Left ventricle myocardium inferior (tissue), 1 donor: ENCODE data around the gene MTHFSD. TPM values are rescaled to one million over a fixed set of nuclear protein-coding genes. Genes with fewer than 3 reads are reported as not detected.

Experiments used
- DNase-seq: peaks from one replicate; pipeline ENCODE4 v3.0.0-alpha.2; 2020
- H3K27ac ChIP-seq: fragments of 200-600 bp; replicated peaks from 2 replicates; pipeline ENCODE4 v1.8.0; 2021
- H3K27me3 ChIP-seq: fragments of 200-600 bp; 2 replicates; pipeline ENCODE4 v1.8.0; 2021; ENCODE audit warnings: low read depth
- H3K36me3 ChIP-seq: fragments of 200-600 bp; 2 replicates; pipeline ENCODE4 v1.8.0; 2021
- H3K4me1 ChIP-seq: fragments of 200-600 bp; 2 replicates; pipeline ENCODE4 v1.8.0; 2021
- H3K4me3 ChIP-seq: fragments of 200-600 bp; 2 replicates; pipeline ENCODE4 v1.8.0; 2021; ENCODE audit warnings: mild to moderate bottlenecking, moderate library complexity
- H3K9me3 ChIP-seq: fragments of 200-600 bp; replicated peaks from 2 replicates; pipeline ENCODE4 v1.8.0; 2021
- CTCF ChIP-seq: fragments of 200-600 bp; IDR thresholded peaks from 2 replicates; pipeline ENCODE4 v1.8.0; 2021; ENCODE audit warnings: antibody characterized with exemption, mild to moderate bottlenecking, borderline replicate concordance
- intact Hi-C: fragments of 100-400 bp; cut with micrococcal nuclease; formaldehyde crosslinking; loops from one replicate; pipeline ENCODE4 v1.11.0; 2022
- total RNA-seq: library from RNA; stranded (reverse); fragmentation: NEBNext Ultra II Directional; extraction: Animal tissue kit (Norgen Biotek cat#: 25700); gene quantifications from one replicate; pipeline ENCODE4 v1.2.1, GENCODE V29; 2021
- donor health status: DM: no; HTN: yes; CAD: no; lungs with severe emphysema.

MTHFSD gene
- total RNA-seq, 1 donor from 2014 or later: 10.2 TPM

GRCh38 chr16:86503830-86504229 lies 51.2 kb downstream of the MTHFSD start:
- Histone ChIP-seq H3K9me3 (no peaks in the 10 kb centered on the region), H3K4me3 (no peak overlapping the region), H3K27ac (no peak overlapping the region), H3K27me3 (peaks cover 100% of the 10 kb centered on the region), H3K4me1 (peaks cover 36% of the 10 kb centered on the region), H3K36me3 (no peaks in the 10 kb centered on the region)
- intact Hi-C loops: no loop called here
- no peak for TF ChIP-seq CTCF
- no peak for DNase-seq

GRCh38 chr16:86502856-86503748 lies 51.9 kb downstream of the MTHFSD start:
- TF ChIP-seq CTCF: no peak
- no peak for DNase-seq
- H3K36me3 ChIP-seq: no peaks in the 10 kb centered on the region
- no peak overlapping the region for H3K4me3 ChIP-seq
- no peak overlapping the region for H3K27ac ChIP-seq
- H3K27me3 ChIP-seq: peaks cover 100% of the 10 kb centered on the region
- intact Hi-C loops: no loop called here
- peaks cover 36% of the 10 kb centered on the region for H3K4me1 ChIP-seq
- H3K9me3 ChIP-seq: no peaks in the 10 kb centered on the region

GRCh38 chr16:86501989-86502855 lies 52.8 kb downstream of the MTHFSD start:
- H3K27ac ChIP-seq: no peak overlapping the region
- H3K27me3 ChIP-seq: peaks cover 100% of the 10 kb centered on the region
- no peak for DNase-seq
- H3K9me3 ChIP-seq: no peaks in the 10 kb centered on the region
- peaks cover 37% of the 10 kb centered on the region for H3K4me1 ChIP-seq
- H3K4me3 ChIP-seq: no peak overlapping the region
- H3K36me3 ChIP-seq: no peaks in the 10 kb centered on the region
- TF ChIP-seq CTCF: no peak
- intact Hi-C loops: no loop called here

- intact Hi-C loops: no loop called here
- no peak overlapping the region for H3K4me3 ChIP-seq
- no peaks in the 10 kb centered on the region for H3K36me3 ChIP-seq
- H3K4me1 ChIP-seq: peaks cover 47% of the 10 kb centered on the region
- H3K9me3 ChIP-seq: no peaks in the 10 kb centered on the region
- DNase-seq: no peak
- no peak for TF ChIP-seq CTCF
- H3K27ac ChIP-seq: no peak overlapping the region
- H3K27me3 ChIP-seq: peaks cover 100% of the 10 kb centered on the region
Measured at GRCh38 chr16:86500708-86501510, 54.1 kb downstream of the MTHFSD start.
